HEK293 (cell line): Measurements from ENCODE around the gene IDH3A.

Source experiments
- CTCF ChIA-PET: fragments of 350-600 bp; formaldehyde crosslinking; extraction: SDS; loops from one replicate; lab custom pipeline; 2021; ENCODE audit warnings: antibody characterized with exemption; lab: Yijun Ruan, JAX
- POLR2A ChIA-PET: fragments of 300-600 bp; formaldehyde crosslinking; extraction: SDS; loops from one replicate; lab custom pipeline; 2020; ENCODE audit warnings: antibody characterized with exemption, inconsistent platforms; lab: Yijun Ruan, JAX
- H3K27ac ChIP-seq: fragments of 200-500 bp; sonication (Bioruptor generic); 2 replicates; pipeline ENCODE4 v1.5.1; 2014; ENCODE audit warnings: low read depth, low read length, control low read depth, inconsistent platforms; ENCODE audit errors: extremely low read depth
- H3K36me3 ChIP-seq, 2 experiments: fragments of 200-500 bp in 1 of 2; sonication (Bioruptor generic) in 1 of 2; 1 replicate in 1 of 2; 2 replicates in 1 of 2; pipeline ENCODE4 v1.5.1; 2014 to 2017; ENCODE audit warnings: inconsistent platforms in 2 of 2, low read length in 2 of 2; ENCODE audit not compliant: control insufficient read depth in 2 of 2, insufficient read depth in 1 of 2
- H3K4me1 ChIP-seq: fragments of 200-500 bp; sonication (Bioruptor generic); 2 replicates; pipeline ENCODE4 v1.5.1; 2014; ENCODE audit warnings: mild to moderate bottlenecking, low read length, inconsistent platforms; ENCODE audit not compliant: control insufficient read depth, insufficient read depth
- H3K4me3 ChIP-seq: 2 replicates; pipeline ENCODE4 v1.5.1; 2011; ENCODE audit warnings: low read depth, mild to moderate bottlenecking, control low read depth, low read length, moderate library complexity
- H3K9me3 ChIP-seq: fragments of 200-500 bp; sonication (Bioruptor generic); 2 replicates; pipeline ENCODE4 v1.5.1; 2014; ENCODE audit warnings: low read depth, low read length, inconsistent platforms; ENCODE audit not compliant: control insufficient read depth, insufficient read depth
- ATF2 ChIP-seq: fragments of 450-650 bp; formaldehyde crosslinking; IDR thresholded peaks from 2 replicates; pipeline ENCODE4 v1.5.1; 2016; ENCODE audit warnings: missing biosample characterization, missing genetic modification characterization, low read depth
- GLI4 ChIP-seq: fragments of 450-650 bp; formaldehyde crosslinking; IDR thresholded peaks from 2 replicates; pipeline ENCODE4 v1.5.1; 2016; ENCODE audit warnings: missing biosample characterization, missing genetic modification characterization
- HOXC10 ChIP-seq: sonication (generic); formaldehyde crosslinking; IDR thresholded peaks from 2 replicates; pipeline ENCODE4 v1.8.1; 2023; ENCODE audit warnings: mild to moderate bottlenecking, missing genetic modification reagents
- KLF10 ChIP-seq: fragments of 450-650 bp; IDR thresholded peaks from 2 replicates; pipeline ENCODE4 v1.5.1; 2018; ENCODE audit warnings: missing biosample characterization, mild to moderate bottlenecking, missing genetic modification characterization
- SALL2 ChIP-seq: fragments of 450-650 bp; formaldehyde crosslinking; IDR thresholded peaks from 2 replicates; pipeline ENCODE4 v1.5.0; 2017; ENCODE audit warnings: missing biosample characterization, mild to moderate bottlenecking, missing genetic modification characterization, borderline replicate concordance
- SP2 ChIP-seq: fragments of 450-650 bp; formaldehyde crosslinking; IDR thresholded peaks from 2 replicates; pipeline ENCODE4 v1.5.1; 2016; ENCODE audit warnings: missing biosample characterization, missing genetic modification characterization
- SP7 ChIP-seq: fragments of 450-650 bp; formaldehyde crosslinking; IDR thresholded peaks from 2 replicates; pipeline ENCODE4 v1.5.1; 2016; ENCODE audit warnings: missing biosample characterization, missing genetic modification characterization
- ZFP41 ChIP-seq: fragments of 450-650 bp; formaldehyde crosslinking; IDR thresholded peaks from 2 replicates; pipeline ENCODE4 v1.5.1; 2016; ENCODE audit warnings: missing biosample characterization, missing genetic modification characterization, borderline replicate concordance
- ZFP69B ChIP-seq: fragments of 450-650 bp; formaldehyde crosslinking; IDR thresholded peaks from 2 replicates; pipeline ENCODE4 v1.5.1; 2016; ENCODE audit warnings: missing biosample characterization, missing genetic modification characterization
- ZNF114 ChIP-seq: fragments of 450-650 bp; formaldehyde crosslinking; IDR thresholded peaks from 2 replicates; pipeline ENCODE4 v1.5.0; 2017; ENCODE audit warnings: missing biosample characterization, missing genetic modification characterization
- ZNF155 ChIP-seq: fragments of 450-650 bp; formaldehyde crosslinking; IDR thresholded peaks from 2 replicates; pipeline ENCODE4 v1.5.1; 2016; ENCODE audit warnings: missing biosample characterization, missing genetic modification characterization
- ZNF248 ChIP-seq: fragments of 450-650 bp; formaldehyde crosslinking; IDR thresholded peaks from 2 replicates; pipeline ENCODE4 v1.5.1; 2017; ENCODE audit warnings: missing biosample characterization, missing genetic modification characterization
- ZNF274 ChIP-seq, 2 experiments: fragments of 200-500 bp in 1 of 2; fragments of 450-650 bp in 1 of 2; sonication (Bioruptor generic) in 1 of 2; formaldehyde crosslinking in 1 of 2; IDR thresholded peaks; 2 replicates each; pipeline versions ENCODE4 v1.5.1 to v1.6.1; 2014 to 2016; ENCODE audit warnings: borderline replicate concordance in 1 of 2, inconsistent platforms in 1 of 2, low read length in 1 of 2, missing biosample characterization in 1 of 2, missing genetic modification characterization in 1 of 2
- ZNF335 ChIP-seq: fragments of 450-650 bp; formaldehyde crosslinking; conservative IDR thresholded peaks from 2 replicates; pipeline ENCODE4 v1.5.1; 2016; ENCODE audit warnings: missing biosample characterization, missing genetic modification characterization
- ZNF501 ChIP-seq: fragments of 450-650 bp; formaldehyde crosslinking; IDR thresholded peaks from 2 replicates; pipeline ENCODE4 v1.5.1; 2016; ENCODE audit warnings: missing biosample characterization, missing genetic modification characterization
- ZNF571 ChIP-seq: fragments of 450-650 bp; formaldehyde crosslinking; IDR thresholded peaks from 2 replicates; pipeline ENCODE4 v1.5.0; 2017; ENCODE audit warnings: missing biosample characterization, missing genetic modification characterization
- ZNF776 ChIP-seq: fragments of 450-650 bp; formaldehyde crosslinking; IDR thresholded peaks from 2 replicates; pipeline ENCODE4 v1.5.0; 2017; ENCODE audit warnings: missing biosample characterization, missing genetic modification characterization, borderline replicate concordance
- TF ChIP-seq, protein P1 (sequence below): fragments of 450-650 bp; formaldehyde crosslinking; IDR thresholded peaks from 2 replicates; pipeline ENCODE4 v1.5.1; 2016; ENCODE audit warnings: missing biosample characterization, missing genetic modification characterization
- TF ChIP-seq, protein P2 (sequence below): fragments of 450-650 bp; formaldehyde crosslinking; IDR thresholded peaks from 2 replicates; pipeline ENCODE4 v1.5.1; 2016; ENCODE audit warnings: missing biosample characterization, missing genetic modification characterization
- TF ChIP-seq, protein P3 (sequence below): fragments of 450-650 bp; formaldehyde crosslinking; conservative IDR thresholded peaks from 2 replicates; pipeline ENCODE4 v1.5.1; 2016; ENCODE audit warnings: low read depth, missing biosample characterization, missing genetic modification characterization
- TF ChIP-seq, protein P4 (sequence below): fragments of 450-650 bp; IDR thresholded peaks from 2 replicates; pipeline ENCODE4 v1.5.1; 2018; ENCODE audit warnings: missing biosample characterization, missing genetic modification characterization

IDH3A gene

GRCh38 chr15:78208341-78208844 lies 59.2 kb downstream of the IDH3A start:
- H3K4me3 ChIP-seq, result no peak overlapping the region
- ChIA-PET POLR2A (no interaction called here), CTCF (interaction anchor here (0.6 to 0.7 kb wide), 3 partner anchors 32 to 544 kb away, joined by 3 read pairs; no protein-coding TSS in a partner anchor)
- no peaks in the 10 kb centered on the region for H3K9me3 ChIP-seq
- no peaks in the 10 kb centered on the region for H3K36me3 ChIP-seq
- H3K27ac ChIP-seq, result no peak overlapping the region
- peaks cover 12% of the 10 kb centered on the region for H3K4me1 ChIP-seq
- TF ChIP-seq, protein P1, sequence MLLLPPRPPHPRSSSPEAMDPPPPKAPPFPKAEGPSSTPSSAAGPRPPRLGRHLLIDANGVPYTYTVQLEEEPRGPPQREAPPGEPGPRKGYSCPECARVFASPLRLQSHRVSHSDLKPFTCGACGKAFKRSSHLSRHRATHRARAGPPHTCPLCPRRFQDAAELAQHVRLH (tag by site-specific recombination), result no peak
- TF ChIP-seq ZFP69B (tag by site-specific recombination) (no peak), SALL2 (no peak), ATF2 (no peak), ZNF571 (tag by site-specific recombination) (no peak), HOXC10 (no peak), KLF10 (tag by site-specific recombination) (no peak), ZNF335 (tag by site-specific recombination) (no peak), ZNF274 (IDR thresholded peaks at IDR 0.05; ENCODE audit: low read length) (no peak), ZNF274 (tag by site-specific recombination; IDR thresholded peaks at IDR 0.05; ENCODE audit: borderline replicate concordance) (no peak), SP7 (tag by site-specific recombination) (no peak), ZNF155 (tag by site-specific recombination) (no peak), ZNF501 (tag by site-specific recombination) (no peak), GLI4 (tag by site-specific recombination) (no peak)
- TF ChIP-seq, all 188 proteins: peak for 0

DNA sequence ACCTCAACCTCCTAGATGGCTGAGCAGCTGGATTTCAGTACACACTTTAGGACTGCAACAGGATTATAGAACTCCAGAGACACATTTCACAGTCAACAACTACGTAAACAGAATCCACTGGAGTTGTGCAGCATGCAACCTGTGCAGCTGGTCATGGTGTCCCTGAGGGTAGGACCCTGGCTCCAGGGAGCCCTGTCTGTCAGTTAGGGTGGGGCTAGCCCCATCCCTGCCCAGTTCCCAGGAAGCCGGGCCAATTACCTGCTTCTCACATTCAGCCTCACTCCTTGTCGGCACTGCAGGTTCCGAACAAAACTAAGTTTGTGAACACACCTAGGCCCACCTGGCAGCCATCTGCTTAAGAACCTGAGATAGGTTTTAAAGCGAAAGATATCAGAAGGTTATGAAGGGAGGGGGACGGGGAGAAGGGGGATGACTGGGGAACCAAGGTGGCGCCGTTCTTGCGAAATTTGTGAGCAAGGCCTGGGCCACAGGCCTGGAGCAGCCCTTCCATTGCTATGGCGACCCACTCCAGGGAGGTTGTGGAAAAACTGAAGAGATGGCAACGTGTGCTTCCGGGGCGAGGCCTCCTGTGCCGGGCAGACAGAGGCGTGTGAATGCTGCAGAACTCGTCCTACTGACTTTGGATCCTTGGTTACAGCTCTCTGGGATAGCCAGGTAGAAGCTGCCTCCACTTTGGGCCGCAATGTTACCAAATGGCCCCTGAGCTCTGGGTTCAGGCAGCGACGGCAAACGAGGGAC lies 59.9 kb downstream of the IDH3A start:
- Histone ChIP-seq H3K4me3 (no peak overlapping the region), H3K9me3 (no peaks in the 10 kb centered on the region), H3K36me3 (no peaks in the 10 kb centered on the region), H3K27ac (no peak overlapping the region)
- ChIA-PET CTCF (interaction anchor here (0.6 to 8.1 kb wide), 4 partner anchors 31 to 543 kb away, joined by 3 to 56 read pairs (median 3); no protein-coding TSS in a partner anchor), POLR2A (no interaction called here)
- no peak for TF ChIP-seq ZNF248 (tag by site-specific recombination)
- TF ChIP-seq, protein P2, sequence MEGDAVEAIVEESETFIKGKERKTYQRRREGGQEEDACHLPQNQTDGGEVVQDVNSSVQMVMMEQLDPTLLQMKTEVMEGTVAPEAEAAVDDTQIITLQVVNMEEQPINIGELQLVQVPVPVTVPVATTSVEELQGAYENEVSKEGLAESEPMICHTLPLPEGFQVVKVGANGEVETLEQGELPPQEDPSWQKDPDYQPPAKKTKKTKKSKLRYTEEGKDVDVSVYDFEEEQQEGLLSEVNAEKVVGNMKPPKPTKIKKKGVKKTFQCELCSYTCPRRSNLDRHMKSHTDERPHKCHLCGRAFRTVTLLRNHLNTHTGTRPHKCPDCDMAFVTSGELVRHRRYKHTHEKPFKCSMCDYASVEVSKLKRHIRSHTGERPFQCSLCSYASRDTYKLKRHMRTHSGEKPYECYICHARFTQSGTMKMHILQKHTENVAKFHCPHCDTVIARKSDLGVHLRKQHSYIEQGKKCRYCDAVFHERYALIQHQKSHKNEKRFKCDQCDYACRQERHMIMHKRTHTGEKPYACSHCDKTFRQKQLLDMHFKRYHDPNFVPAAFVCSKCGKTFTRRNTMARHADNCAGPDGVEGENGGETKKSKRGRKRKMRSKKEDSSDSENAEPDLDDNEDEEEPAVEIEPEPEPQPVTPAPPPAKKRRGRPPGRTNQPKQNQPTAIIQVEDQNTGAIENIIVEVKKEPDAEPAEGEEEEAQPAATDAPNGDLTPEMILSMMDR, result no peak
- TF ChIP-seq, protein P3, sequence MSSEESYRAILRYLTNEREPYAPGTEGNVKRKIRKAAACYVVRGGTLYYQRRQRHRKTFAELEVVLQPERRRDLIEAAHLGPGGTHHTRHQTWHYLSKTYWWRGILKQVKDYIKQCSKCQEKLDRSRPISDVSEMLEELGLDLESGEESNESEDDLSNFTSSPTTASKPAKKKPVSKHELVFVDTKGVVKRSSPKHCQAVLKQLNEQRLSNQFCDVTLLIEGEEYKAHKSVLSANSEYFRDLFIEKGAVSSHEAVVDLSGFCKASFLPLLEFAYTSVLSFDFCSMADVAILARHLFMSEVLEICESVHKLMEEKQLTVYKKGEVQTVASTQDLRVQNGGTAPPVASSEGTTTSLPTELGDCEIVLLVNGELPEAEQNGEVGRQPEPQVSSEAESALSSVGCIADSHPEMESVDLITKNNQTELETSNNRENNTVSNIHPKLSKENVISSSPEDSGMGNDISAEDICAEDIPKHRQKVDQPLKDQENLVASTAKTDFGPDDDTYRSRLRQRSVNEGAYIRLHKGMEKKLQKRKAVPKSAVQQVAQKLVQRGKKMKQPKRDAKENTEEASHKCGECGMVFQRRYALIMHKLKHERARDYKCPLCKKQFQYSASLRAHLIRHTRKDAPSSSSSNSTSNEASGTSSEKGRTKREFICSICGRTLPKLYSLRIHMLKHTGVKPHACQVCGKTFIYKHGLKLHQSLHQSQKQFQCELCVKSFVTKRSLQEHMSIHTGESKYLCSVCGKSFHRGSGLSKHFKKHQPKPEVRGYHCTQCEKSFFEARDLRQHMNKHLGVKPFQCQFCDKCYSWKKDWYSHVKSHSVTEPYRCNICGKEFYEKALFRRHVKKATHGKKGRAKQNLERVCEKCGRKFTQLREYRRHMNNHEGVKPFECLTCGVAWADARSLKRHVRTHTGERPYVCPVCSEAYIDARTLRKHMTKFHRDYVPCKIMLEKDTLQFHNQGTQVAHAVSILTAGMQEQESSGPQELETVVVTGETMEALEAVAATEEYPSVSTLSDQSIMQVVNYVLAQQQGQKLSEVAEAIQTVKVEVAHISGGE (tag by site-specific recombination), result no peak
- no peak for TF ChIP-seq HOXC10
- no peak for TF ChIP-seq SP2 (tag by site-specific recombination)
- no peak for TF ChIP-seq ZFP41 (tag by site-specific recombination)
- TF ChIP-seq ZNF776 (tag by site-specific recombination), result no peak
- TF ChIP-seq ZNF155 (tag by site-specific recombination), result no peak
- TF ChIP-seq ZNF114 (tag by site-specific recombination), result no peak
- TF ChIP-seq, protein P4, sequence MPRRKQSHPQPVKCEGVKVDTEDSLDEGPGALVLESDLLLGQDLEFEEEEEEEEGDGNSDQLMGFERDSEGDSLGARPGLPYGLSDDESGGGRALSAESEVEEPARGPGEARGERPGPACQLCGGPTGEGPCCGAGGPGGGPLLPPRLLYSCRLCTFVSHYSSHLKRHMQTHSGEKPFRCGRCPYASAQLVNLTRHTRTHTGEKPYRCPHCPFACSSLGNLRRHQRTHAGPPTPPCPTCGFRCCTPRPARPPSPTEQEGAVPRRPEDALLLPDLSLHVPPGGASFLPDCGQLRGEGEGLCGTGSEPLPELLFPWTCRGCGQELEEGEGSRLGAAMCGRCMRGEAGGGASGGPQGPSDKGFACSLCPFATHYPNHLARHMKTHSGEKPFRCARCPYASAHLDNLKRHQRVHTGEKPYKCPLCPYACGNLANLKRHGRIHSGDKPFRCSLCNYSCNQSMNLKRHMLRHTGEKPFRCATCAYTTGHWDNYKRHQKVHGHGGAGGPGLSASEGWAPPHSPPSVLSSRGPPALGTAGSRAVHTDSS (tag by site-specific recombination), result no peak
- TF ChIP-seq, all 188 proteins: peak for 0
- peaks cover 12% of the 10 kb centered on the region for H3K4me1 ChIP-seq
